Measurements from ENCODE around the gene PUM1. TPM values are rescaled to one million over a fixed set of nuclear protein-coding genes. Genes with fewer than 3 reads are reported as not detected.

Gene PUM1
- total and polyA plus RNA-seq, 2 donors (not counting 3 experiments of a cell fraction or from before 2014, with no cell fraction given), result 94.7 to 124 TPM

DNA sequence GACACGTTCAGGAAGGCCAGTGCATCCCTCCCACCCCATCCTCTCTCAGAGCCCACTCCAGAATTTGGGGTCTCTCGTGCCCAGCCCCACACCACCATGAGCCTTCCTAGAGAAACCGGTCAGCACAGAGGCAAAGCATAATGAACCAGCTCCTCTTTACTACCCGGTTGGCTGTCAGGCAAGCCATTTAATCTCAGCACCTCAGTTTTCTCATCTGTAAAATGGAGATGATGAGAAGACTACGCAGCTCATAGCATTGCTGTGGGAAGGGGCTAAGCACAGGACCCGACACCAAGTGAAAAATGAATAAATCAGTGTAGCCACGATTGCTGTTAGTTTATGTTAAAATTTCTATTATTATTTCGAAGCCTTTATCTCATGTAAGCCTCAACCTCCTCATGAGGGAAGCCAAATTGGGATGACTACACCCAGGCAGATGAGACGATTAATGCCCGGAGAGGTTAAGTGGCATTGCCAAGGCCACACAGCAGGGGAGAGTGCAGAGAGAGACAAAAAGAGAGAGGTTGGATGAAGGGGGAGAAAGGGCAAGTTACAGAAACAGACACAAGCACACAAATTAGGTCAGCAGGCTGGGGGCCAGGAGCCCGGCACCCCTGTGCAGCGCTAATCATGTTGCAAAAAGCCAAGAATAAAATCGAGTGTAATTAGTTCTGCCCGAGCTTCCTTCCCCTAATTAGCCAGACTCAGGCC is 182.7 kb downstream of the PUM1 start:
- H3K4me3 ChIP-seq (replicated peaks in 1 of 3; ENCODE audit: insufficient read depth in 1 of 3, low read depth in 1 of 3, low read length in 3 of 3), result no peak overlapping the region
- H3K27ac ChIP-seq (ENCODE audit: insufficient read depth, low read depth, low read length), result no peak overlapping the region
- H3K9me3 ChIP-seq (replicated peaks; ENCODE audit: control insufficient read depth, insufficient read depth, low read length), result no peaks in the 10 kb centered on the region
- FAIRE-seq (no peak), DNase-seq (ENCODE audit: low read depth, low spot score) (no peak)
- no peak overlapping the region for H2AFZ ChIP-seq (ENCODE audit: low read depth, low read length)
- ChIA-PET CTCF (interaction anchor here (1.0 to 1.8 kb wide), 2 partner anchors 27 to 82 kb away, joined by 3 to 4 read pairs; no protein-coding TSS in a partner anchor), POLR2A (no interaction called here)
- no peaks in the 10 kb centered on the region for H3K36me3 ChIP-seq (ENCODE audit: control insufficient read depth in 2 of 2, extremely low read depth in 1 of 2, insufficient read depth in 2 of 2, low read length in 2 of 2)
- H4K20me1 ChIP-seq (replicated peaks; ENCODE audit: control insufficient read depth, extremely low read depth, insufficient read depth, low read length), result no peaks in the 10 kb centered on the region
- H3K9me1 ChIP-seq (replicated peaks; ENCODE audit: control insufficient read depth, extremely low read depth, insufficient read depth, low read length), result no peaks in the 10 kb centered on the region
- H3K4me1 ChIP-seq (ENCODE audit: control insufficient read depth, extremely low read depth, insufficient read depth, low read length), result no peaks in the 10 kb centered on the region
- TF ChIP-seq, protein P1, sequence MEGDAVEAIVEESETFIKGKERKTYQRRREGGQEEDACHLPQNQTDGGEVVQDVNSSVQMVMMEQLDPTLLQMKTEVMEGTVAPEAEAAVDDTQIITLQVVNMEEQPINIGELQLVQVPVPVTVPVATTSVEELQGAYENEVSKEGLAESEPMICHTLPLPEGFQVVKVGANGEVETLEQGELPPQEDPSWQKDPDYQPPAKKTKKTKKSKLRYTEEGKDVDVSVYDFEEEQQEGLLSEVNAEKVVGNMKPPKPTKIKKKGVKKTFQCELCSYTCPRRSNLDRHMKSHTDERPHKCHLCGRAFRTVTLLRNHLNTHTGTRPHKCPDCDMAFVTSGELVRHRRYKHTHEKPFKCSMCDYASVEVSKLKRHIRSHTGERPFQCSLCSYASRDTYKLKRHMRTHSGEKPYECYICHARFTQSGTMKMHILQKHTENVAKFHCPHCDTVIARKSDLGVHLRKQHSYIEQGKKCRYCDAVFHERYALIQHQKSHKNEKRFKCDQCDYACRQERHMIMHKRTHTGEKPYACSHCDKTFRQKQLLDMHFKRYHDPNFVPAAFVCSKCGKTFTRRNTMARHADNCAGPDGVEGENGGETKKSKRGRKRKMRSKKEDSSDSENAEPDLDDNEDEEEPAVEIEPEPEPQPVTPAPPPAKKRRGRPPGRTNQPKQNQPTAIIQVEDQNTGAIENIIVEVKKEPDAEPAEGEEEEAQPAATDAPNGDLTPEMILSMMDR (IDR thresholded peaks at IDR 0.05; ENCODE audit: extremely low read depth in 1 of 2, insufficient read depth in 1 of 2, low read depth in 1 of 2, low read length in 2 of 2), result no peak
- TF ChIP-seq POLR2A (IDR thresholded peaks at IDR 0.05; ENCODE audit: low read depth, low read length) (no peak), GATA2 (IDR thresholded peaks at IDR 0.05; ENCODE audit: insufficient read depth, insufficient read length, low read depth, low read length) (no peak), EZH2 (IDR thresholded peaks at IDR 0.05; ENCODE audit: borderline replicate concordance, low read depth, low read length, severe bottlenecking) (no peak), JUN (IDR thresholded peaks at IDR 0.05; ENCODE audit: borderline replicate concordance, insufficient read depth, insufficient read length, low read depth) (no peak), FOS (IDR thresholded peaks at IDR 0.05; ENCODE audit: borderline replicate concordance, insufficient read depth, low read length) (no peak), POLR2AphosphoS5 (IDR thresholded peaks at IDR 0.05; ENCODE audit: insufficient read depth, low read depth, low read length) (no peak), MYC (IDR thresholded peaks at IDR 0.05; ENCODE audit: low read depth, low read length) (no peak)
- TF ChIP-seq, protein P2, sequence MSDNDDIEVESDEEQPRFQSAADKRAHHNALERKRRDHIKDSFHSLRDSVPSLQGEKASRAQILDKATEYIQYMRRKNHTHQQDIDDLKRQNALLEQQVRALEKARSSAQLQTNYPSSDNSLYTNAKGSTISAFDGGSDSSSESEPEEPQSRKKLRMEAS (IDR thresholded peaks at IDR 0.05; ENCODE audit: insufficient read depth, insufficient read length), result no peak
- H3K27me3 ChIP-seq (ENCODE audit: control insufficient read depth in 2 of 2, insufficient read depth in 2 of 2, low read length in 2 of 2), result no peaks in the 10 kb centered on the region
- dilution Hi-C loops (cut with MboI; ENCODE audit: extremely low pct_ligation_motif_present, low sequenced_read_pairs), result no loop called here
- BruUV-seq (replicated peaks), result no TSS peak
- no peak overlapping the region for H3K4me2 ChIP-seq (ENCODE audit: insufficient read depth, low read length)
- intact Hi-C loops (cut with micrococcal nuclease), result no loop called here
- H3K79me2 ChIP-seq (ENCODE audit: control insufficient read depth, insufficient read depth, low read length), result no peaks in the 10 kb centered on the region
- H3K9ac ChIP-seq (replicated peaks; ENCODE audit: extremely low read depth, insufficient read depth, low read length), result no peak overlapping the region

Small RNA genes within 50 kb of the gene (small RNA-seq; reads per million reads assigned to genes)
- gene AL356320.1 (ENCODE audit: insufficient read depth, insufficient read length, low read depth, low replicate concordance) (not detected), gene RN7SL371P (ENCODE audit: insufficient read depth, insufficient read length, low read depth, low replicate concordance) (not detected)

Other genes starting within 250 kb of the PUM1 start
- gene SDC3, start 157.0 kb downstream of the PUM1 start, total RNA-seq, result 20.8 and 25.9 TPM in 2 replicates
- gene SDC3, start 157.0 kb downstream of the PUM1 start, polyA plus RNA-seq, result 7.0 and 7.1 TPM in 2 replicates
- 0.23 and 0.40 TPM in 2 replicates for gene NKAIN1, start 174.2 kb upstream of the PUM1 start, total RNA-seq
- 0.29 and 0.60 TPM in 2 replicates for gene NKAIN1, start 174.2 kb upstream of the PUM1 start, polyA plus RNA-seq
- 78.1 and 85.3 TPM in 2 replicates for gene SNRNP40, start 231.1 kb upstream of the PUM1 start, total RNA-seq
- gene SNRNP40, start 231.1 kb upstream of the PUM1 start, polyA plus RNA-seq, result 57.8 and 66.3 TPM in 2 replicates
- gene ZCCHC17, start 231.3 kb upstream of the PUM1 start, total RNA-seq, result 40.4 and 41.4 TPM in 2 replicates
- gene ZCCHC17, start 231.3 kb upstream of the PUM1 start, polyA plus RNA-seq, result 31.6 and 32.0 TPM in 2 replicates